LNCaP clone FGC (cell line): ENCODE results near the gene COL9A3.

Experiments used
- DNase-seq: peaks from one replicate; pipeline ENCODE4 v3.0.0-alpha.2; 2011; ENCODE audit warnings: low read depth
- H3K4me3 ChIP-seq: 2 replicates; pipeline ENCODE4 v1.5.1; 2011; ENCODE audit warnings: mild to moderate bottlenecking, low read depth, low read length, control low read depth
- CTCF ChIP-seq: IDR thresholded peaks from 2 replicates; pipeline ENCODE4 v1.5.1; 2012; ENCODE audit warnings: mild to moderate bottlenecking; ENCODE audit not compliant: control insufficient read depth, insufficient read depth; ENCODE audit errors: extremely low read depth

The COL9A3 gene

GRCh38 chr20:62834967-62835730 is 18.3 kb downstream of the COL9A3 start:
- TF ChIP-seq CTCF = no peak
- DNase-seq = no peak

GRCh38 chr20:62835931-62836861 is 19.3 kb downstream of the COL9A3 start:
- no peak for DNase-seq
- TF ChIP-seq CTCF = no peak
- H3K4me3 ChIP-seq = no peak overlapping the region

More at GRCh38 chr20:62834967-62835730, 18.3 kb downstream of the COL9A3 start:
- no peak overlapping the region for H3K4me3 ChIP-seq

GRCh38 chr20:62836967-62837490 is 20.2 kb downstream of the COL9A3 start:
- DNase-seq = no peak
- TF ChIP-seq CTCF = no peak
- H3K4me3 ChIP-seq = no peak overlapping the region

- no peak for TF ChIP-seq CTCF
- no peak for DNase-seq
- H3K4me3 ChIP-seq = no peak overlapping the region
These were observed 20.9 kb downstream of the COL9A3 start for GRCh38 chr20:62837790-62838127.

GRCh38 chr20:62838128-62838891 is 21.5 kb downstream of the COL9A3 start:
- no peak overlapping the region for H3K4me3 ChIP-seq
- 0 out of 2 replicates have a peak, but pooled peaks have one; percentile 0 for TF ChIP-seq CTCF
- peak; percentile 86 for DNase-seq

- no peak for DNase-seq
- no peak for TF ChIP-seq CTCF
- H3K4me3 ChIP-seq = no peak overlapping the region
These were observed 22.4 kb downstream of the COL9A3 start for GRCh38 chr20:62839261-62839660.
